T-helper 22 cell (primary cell): ENCODE data around the gene CREB5.
"Not testable (repeated sequence)": the region's sequence is repeated elsewhere in the genome, so short reads cannot be mapped to it uniquely, and the experiment has no call there.

Experiments used
- DNase-seq: peaks from one replicate; pipeline ENCODE4 v3.0.0-alpha.2; 2020; ENCODE audit warnings: low read depth

The CREB5 gene

DNA sequence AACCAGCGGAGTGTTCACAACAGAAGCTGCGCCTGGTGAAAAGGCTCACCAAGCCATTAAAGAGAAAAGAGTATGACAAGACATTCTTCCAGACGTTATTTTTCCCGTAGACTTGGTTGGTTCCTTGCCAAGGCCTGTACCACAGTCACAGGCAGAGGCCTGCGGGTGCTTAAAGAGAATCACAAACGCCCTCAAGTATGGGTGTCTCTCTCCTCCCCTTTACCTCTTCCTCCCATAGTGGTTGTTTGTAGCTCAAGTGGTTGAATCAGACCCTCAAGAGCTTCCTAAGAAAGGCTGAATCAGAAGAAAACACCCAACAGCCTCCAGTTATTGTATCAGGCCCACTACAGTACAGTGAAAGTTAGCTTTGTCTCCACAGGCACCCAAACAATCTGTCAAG lies 169.0 kb downstream of the CREB5 start:
- DNase-seq: no peak

DNA sequence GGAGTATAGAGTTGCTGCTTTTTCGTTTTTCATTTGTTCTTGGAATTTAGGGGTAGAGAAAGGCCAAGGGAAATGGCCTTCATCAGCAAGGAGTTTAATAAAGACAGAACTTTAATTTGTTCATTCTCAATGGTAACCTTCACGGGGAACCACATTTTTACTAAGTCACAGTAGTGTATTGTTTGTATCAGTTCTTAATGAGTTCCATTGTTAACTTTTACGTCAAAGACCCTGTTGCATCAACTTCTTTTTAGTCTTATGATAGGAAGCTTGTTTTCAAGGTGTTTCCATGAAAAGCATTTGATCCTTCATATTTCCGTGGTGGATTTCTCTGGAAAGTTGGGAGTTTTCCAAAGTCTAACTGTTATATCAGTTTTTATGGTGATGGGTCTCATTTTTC lies 169.9 kb downstream of the CREB5 start:
- DNase-seq: no peak

DNA sequence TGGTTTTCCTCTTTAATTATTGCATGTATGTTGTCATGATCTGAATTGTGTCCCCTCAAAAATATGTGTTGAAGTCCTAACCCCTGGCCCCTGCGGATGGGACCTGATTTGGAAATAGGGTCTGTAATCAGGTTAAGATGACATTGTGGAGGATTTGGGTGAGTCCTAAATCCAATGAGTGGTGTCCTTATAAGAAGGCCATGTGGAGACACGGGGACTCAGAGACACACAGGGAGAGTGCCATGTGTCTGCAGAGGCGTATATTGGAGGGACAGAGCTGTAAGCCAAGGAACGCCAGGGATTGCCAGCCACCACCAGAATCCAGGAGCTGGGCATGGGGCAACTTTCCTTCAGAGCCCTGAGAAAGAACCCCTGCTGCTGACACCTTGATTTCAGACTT lies 171.9 kb downstream of the CREB5 start:
- DNase-seq: no peak

DNA sequence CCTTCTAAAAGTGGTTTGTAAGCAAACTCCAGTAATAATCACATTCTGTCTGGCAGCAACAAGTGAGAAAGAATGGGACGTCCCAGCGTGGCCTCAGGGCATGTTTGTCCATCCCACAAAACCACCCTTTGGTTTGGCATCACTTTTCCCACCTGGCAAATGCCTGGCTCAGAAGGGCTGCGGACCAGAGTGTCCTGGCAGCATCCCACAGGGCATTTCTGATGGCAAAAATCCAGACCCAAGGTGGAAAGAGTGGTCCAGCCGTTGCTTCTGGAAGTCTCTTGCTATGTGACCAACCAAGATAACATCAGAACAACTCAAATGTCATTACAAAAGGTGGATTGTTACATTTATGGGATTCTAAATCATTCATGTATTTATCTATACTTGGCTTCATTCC lies 174.4 kb downstream of the CREB5 start:
- DNase-seq: no peak

- DNase-seq: no peak
Observed at GRCh38 chr7:28587211-28587610, 174.9 kb downstream of the CREB5 start.

DNA sequence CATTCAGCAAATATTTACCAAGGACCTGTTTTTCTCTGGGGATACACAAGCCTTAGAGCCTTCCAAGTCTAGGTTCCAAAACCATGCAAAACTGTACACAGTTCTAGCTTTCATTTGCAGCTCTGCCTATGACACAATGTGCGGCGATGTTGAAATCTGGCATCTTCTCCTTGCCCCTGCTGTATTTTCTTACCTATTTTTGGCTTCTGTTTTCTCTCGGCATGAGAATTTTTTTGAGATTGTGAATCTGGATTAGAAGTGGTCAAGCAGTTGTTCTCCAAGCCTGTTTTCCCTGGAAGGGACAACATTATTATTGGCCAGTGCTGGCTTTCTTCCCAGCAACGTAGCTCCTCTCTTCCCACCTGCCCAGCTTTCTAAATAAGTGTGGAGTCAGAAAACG lies 176.3 kb downstream of the CREB5 start:
- no peak for DNase-seq

- no peak for DNase-seq
Observed at GRCh38 chr7:28591041-28591674, 178.8 kb downstream of the CREB5 start.

DNA sequence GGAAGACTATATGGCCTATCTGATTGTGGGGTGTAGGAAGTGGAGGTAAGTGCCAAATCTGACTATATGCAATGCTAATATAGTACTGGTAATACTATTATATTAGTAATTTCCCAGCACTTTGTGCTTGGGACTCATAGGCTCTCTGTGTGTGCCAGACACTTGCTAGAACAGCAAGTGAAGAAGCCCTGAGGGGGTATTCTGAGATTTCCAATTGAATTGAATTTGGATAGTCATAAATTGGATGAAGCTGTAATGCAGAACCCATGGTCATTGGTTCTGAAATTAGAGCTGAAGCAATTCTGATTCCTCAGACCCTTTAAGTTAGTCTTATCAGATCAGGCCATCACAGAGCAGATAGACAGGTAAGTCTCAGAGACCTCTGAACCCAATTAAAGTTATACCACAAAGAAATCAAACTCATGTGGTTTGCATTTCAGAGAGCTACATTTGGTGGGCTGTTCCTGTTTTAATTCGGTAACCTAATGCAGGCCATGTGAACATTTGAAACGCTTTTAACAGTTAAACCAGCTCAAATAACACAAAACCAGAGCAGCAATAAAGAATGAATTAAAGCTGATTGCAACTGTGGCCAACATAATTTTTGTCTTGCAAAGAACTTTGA lies 179.5 kb downstream of the CREB5 start:
- DNase-seq: no peak

GRCh38 chr7:28592861-28593260 lies 180.5 kb downstream of the CREB5 start:
- DNase-seq: no peak

DNA sequence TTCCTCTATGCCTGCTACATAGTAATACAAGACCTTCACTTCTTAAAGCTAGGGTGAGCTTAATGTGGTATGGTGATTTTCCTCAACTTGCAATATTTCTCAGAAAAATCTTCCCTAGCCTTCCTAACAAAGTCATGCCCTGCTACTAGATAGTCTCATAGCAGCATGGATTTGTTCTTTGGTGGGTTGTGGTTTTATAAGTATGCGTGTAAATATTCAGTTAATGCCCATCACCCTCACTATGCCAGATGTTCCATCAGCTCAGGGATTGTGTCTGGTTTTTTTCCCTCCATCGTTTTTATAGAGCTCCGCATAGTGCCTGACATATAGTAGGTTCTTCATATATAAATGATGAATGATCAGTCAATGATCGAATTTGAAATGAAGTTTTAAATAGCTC lies 182.8 kb downstream of the CREB5 start:
- no peak for DNase-seq

DNA sequence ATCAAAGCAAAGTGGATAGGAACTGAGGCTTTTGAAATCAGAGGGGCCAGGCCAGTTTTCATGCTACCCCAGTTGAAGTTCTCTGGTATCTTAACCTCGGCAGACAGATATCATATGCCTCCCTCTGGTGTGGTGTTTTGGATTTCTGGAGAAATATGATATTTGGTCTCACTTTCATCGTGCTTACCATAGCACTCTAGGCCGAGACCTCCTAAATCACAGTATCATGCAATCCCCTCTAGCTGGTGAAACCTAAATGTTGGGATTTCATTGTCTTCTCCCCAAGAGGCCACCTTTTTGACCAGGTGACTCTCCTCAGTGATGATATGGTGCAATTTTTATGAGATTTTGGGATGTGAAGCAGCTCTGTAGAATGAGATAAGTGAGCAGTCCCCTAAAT lies 183.5 kb downstream of the CREB5 start:
- DNase-seq: no peak

- DNase-seq: no peak
Observed at GRCh38 chr7:28596245-28596935, 184.1 kb downstream of the CREB5 start.

- no peak for DNase-seq
Observed at GRCh38 chr7:28597284-28597683, 185.0 kb downstream of the CREB5 start.

GRCh38 chr7:28598037-28598436 lies 185.7 kb downstream of the CREB5 start:
- DNase-seq: not testable (repeated sequence)

DNA sequence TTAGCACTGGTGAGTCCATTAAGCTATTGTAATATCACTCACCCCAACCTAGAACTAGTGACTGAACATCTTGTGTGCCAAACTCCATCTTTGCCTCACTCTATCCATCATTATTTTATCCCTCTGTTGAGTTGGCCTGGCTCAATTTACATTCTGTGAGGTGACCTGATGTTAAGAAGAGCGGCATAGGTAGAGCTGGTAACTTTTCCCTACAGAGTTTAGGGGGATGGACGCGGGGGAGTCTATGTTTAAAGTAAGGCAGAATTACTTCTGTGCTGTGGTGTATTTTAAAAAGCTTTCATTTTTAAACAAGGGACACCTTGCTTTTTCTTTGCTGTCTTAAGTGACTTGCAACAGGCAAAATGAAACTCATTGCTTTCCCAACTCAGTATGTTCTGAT lies 186.3 kb downstream of the CREB5 start:
- no peak for DNase-seq

- DNase-seq: no peak
Observed at GRCh38 chr7:28599411-28599810, 187.1 kb downstream of the CREB5 start.

GRCh38 chr7:28602282-28602681 lies 190.0 kb downstream of the CREB5 start:
- DNase-seq: no peak

DNA sequence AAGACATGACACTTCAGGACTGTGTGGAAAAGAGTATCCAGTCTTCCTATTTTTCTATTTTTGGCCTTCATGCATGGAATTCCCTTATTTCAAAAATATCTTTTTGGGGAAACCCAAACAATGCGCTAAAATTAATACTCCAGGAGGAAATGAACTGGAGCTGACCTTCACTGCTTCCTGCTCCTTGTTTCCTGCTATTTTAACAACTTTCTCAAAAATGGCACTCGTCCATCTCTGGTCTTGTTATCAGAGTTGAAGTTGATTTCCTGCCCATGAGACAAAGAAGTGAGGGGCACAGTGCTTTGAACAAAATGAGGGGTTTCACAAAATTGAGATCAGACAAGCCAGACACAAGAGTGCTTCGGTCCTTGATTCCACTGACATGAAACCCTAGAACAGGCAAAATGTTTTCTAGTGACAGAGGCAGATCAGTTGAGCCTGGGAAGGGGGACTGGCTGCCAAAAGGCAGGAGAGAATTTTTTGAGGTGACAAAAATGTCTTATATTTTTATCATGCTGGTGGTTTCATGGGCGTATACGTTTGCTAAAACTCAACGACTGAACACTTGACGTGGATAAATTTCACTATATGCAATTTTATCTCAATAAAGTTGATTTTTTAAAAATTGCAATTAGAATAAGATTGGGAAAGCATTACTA lies 193.2 kb downstream of the CREB5 start:
- DNase-seq: no peak

GRCh38 chr7:28606421-28606820 lies 194.1 kb downstream of the CREB5 start:
- no peak for DNase-seq

DNA sequence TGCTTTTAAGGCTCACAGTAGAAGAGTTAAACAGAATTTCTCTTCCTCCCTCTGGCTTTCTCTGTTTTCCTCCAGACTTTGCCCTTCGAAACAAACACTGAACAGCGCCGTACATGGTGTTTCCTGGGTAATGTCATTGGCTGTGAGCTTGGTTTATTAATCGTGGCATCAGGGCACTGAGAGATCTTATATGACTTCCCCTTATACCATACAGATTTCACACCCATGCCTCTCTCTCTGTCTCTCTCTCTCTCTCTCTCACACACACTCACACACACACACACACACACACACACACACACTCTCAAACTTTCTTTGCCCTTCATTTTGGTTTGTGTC lies 195.5 kb downstream of the CREB5 start:
- DNase-seq: no peak

DNA sequence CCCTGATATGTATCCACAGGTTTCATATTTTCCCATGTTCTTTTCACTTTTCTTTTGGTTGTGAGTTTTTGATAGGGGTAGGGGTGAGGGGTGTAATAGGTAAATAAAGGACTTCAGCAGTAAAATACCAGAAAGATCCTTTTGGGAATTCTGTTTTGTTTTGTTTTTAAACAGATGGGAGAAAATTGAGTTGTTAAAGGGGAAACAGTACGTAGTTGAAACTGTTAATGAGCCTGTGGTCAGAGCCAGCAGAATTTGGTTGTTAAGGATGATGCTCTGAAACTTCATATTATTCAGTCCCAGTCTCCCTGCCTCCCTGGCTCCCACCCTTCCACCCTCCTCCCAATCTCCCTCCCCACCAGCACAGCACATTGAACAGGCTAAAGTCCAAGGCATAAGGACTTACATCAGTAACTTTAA lies 195.9 kb downstream of the CREB5 start:
- no peak for DNase-seq

DNA sequence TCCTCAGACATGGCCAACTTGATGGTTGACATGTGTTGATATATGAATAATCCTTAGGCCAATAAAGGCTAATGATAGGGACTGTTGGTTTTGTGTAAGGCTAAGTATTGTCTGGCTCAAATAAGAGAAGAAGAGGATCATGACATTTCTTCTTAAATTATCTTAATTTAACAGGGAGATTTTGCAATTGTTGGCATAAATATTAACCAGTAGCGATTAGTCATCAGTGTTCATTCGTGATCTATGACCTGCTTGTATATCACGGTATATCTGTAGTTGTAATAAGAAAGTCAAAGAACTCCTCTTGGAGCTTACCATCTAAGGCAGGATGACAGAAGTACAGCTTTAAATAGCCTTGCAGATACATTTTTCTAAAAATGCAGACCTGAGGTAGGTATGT lies 196.4 kb downstream of the CREB5 start:
- DNase-seq: no peak

DNA sequence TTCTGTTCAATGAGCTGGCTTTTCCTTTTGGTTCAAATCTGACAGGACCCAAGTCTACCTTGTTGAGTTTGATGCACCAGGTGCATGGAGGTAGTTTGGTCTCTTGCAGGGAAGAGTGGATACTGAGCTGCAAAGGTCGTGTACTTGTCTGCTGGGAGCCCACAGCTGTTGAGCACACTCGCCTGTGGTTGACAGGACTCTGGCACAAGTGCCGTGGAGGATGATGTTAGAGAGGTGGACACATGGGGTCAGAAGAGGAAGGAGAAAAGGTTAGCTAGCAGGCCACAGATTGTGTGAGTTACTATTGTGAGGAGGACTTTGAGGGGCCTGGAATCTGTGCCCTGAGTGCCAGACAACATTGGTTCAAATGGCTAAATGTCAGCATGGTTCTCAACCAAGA lies 197.3 kb downstream of the CREB5 start:
- no peak for DNase-seq
